ENCODE measurements around the gene CYP3A7. TPM values are rescaled to one million over a fixed set of nuclear protein-coding genes. Genes with fewer than 3 reads are reported as not detected.

The CYP3A7 gene
- total RNA-seq, 4 donors from 2014 or later = 0.26 to 1.7 TPM; not detected in 2

DNA sequence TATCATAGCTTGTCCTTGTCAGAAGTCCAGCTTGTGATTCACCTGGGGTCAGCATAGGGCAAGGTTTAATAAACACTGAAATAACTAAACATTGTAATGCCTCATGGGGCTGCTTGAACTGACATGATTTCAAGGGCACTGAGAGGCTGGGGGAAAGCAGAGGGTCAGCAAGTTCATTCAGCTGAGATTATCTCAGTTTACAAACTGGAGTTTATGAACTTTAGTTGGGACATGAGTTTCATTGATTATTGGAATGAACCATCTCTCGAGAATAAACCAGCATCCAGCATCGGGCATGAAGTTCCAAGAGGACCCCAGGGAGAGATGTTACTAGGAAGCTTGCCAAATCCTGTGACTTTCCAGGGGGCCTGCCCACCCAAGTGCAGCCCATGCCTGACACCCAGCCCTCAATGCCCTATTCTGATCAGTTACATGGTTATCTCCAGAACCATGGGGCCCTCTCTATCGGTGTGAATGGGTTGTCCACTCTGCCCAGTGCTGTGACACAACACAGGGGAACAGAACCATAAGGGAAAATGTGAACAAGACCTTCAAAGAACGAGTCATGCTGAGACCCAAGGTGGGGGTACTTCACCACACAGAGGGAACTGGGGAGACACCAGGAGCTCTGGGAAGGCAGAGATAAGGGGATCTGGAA is 7.9 kb upstream of the CYP3A7 start:
- Histone ChIP-seq H3K27me3 (no peaks in the 10 kb centered on the region), H3K9me3 (no peaks in the 10 kb centered on the region), H3K27ac (no peak overlapping the region), H3K36me3 (no peaks in the 10 kb centered on the region), H3K4me3 (no peak overlapping the region), H3K4me1 (peaks cover 17 to 24% of the 10 kb centered on the region in 2 donors)
- ATAC-seq (no peak), DNase-seq (no peak)
- no peak for TF ChIP-seq POLR2A (IDR thresholded peaks at IDR 0.05)
- TF ChIP-seq, protein P1, sequence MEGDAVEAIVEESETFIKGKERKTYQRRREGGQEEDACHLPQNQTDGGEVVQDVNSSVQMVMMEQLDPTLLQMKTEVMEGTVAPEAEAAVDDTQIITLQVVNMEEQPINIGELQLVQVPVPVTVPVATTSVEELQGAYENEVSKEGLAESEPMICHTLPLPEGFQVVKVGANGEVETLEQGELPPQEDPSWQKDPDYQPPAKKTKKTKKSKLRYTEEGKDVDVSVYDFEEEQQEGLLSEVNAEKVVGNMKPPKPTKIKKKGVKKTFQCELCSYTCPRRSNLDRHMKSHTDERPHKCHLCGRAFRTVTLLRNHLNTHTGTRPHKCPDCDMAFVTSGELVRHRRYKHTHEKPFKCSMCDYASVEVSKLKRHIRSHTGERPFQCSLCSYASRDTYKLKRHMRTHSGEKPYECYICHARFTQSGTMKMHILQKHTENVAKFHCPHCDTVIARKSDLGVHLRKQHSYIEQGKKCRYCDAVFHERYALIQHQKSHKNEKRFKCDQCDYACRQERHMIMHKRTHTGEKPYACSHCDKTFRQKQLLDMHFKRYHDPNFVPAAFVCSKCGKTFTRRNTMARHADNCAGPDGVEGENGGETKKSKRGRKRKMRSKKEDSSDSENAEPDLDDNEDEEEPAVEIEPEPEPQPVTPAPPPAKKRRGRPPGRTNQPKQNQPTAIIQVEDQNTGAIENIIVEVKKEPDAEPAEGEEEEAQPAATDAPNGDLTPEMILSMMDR (IDR thresholded peaks at IDR 0.05 in 4 of 5, conservative IDR thresholded peaks at IDR 0.05 in 1 of 5) = no peak
- intact Hi-C loops (cut with DNase I; ENCODE audit: low total_unique reads) = no loop called here
- in situ Hi-C loops (cut with MboI; ENCODE audit: low sequenced_read_pairs in 4 of 4) = no loop called here

- no peak for TF ChIP-seq POLR2A (IDR thresholded peaks at IDR 0.05)
- TF ChIP-seq, protein P1 (IDR thresholded peaks at IDR 0.05 in 4 of 5, conservative IDR thresholded peaks at IDR 0.05 in 1 of 5) = no peak
Observed at GRCh38 chr7:99741441-99741795, 6.4 kb upstream of the CYP3A7 start.

DNA sequence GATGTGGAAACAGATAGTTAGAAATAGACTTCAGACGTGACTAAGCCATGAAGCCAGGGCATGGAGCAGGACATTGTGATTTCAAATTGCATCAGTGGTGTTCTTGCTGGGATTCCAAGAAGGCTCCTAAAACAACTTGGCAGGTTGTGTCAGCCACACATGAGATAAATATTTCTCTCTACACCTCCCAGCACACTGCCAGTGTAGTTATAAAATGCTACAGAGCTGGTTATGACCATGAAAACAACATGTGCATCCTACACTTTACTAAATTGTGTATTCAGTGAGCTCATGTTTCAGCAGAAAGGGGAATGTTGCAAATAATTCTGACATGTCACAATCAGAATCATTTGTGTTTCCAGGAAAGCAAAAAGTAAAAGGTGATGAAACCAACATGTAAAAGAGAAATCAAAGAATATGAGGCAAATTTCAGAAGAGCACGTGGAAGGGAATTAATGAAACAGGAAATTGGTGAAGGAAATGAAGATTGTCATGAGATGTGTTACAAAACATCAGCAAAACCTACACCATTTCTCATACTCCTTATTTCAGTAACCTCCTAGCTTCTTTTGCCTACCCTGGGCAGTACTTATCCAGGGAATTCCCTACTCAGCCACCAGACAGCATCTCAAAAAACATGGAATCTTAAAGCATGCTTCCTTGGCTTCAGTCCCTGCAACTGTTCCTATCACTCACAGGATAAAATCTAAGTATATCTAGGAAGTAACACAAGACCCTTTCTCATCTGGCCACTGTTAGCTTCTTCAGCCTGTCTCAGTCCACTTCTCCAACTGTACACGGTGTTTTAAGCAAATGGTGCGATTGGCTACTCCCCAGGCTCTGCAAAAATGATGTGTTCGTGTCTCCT is 5.8 kb upstream of the CYP3A7 start:
- no peak overlapping the region for H3K4me3 ChIP-seq
- peaks cover 24 to 30% of the 10 kb centered on the region in 2 donors for H3K4me1 ChIP-seq
- in situ Hi-C loops (cut with MboI; ENCODE audit: low sequenced_read_pairs in 4 of 4) (no loop called here), intact Hi-C loops (cut with DNase I; ENCODE audit: low total_unique reads) (loop anchor here (1.0 to 2.0 kb wide), 2 partner anchors 22 to 48 kb away; no protein-coding TSS in a partner anchor)
- H3K36me3 ChIP-seq = no peaks in the 10 kb centered on the region
- peak overlapping the region; percentile 78 to 84 (median 80) for H3K27ac ChIP-seq
- ATAC-seq = peak; percentile 97 to 98
- DNase-seq = peak; percentile 67 to 79
- TF ChIP-seq POLR2A (IDR thresholded peaks at IDR 0.05) = no peak
- TF ChIP-seq, protein P1 (IDR thresholded peaks at IDR 0.05 in 4 of 5, conservative IDR thresholded peaks at IDR 0.05 in 1 of 5) = no peak
- H3K27me3 ChIP-seq = no peaks in the 10 kb centered on the region
- H3K9me3 ChIP-seq = no peaks in the 10 kb centered on the region

More at GRCh38 chr7:99741441-99741795, 6.4 kb upstream of the CYP3A7 start:
- H3K4me1 ChIP-seq = peaks cover 24 to 30% of the 10 kb centered on the region in 2 donors
- no peak overlapping the region for H3K4me3 ChIP-seq
- in situ Hi-C loops (cut with MboI; ENCODE audit: low sequenced_read_pairs in 4 of 4) (no loop called here), intact Hi-C loops (cut with DNase I; ENCODE audit: low total_unique reads) (loop anchor here (2.0 kb wide), 1 partner anchor 47 kb away; no protein-coding TSS in a partner anchor)
- no peaks in the 10 kb centered on the region for H3K36me3 ChIP-seq
- H3K27ac ChIP-seq = peak overlapping the region; percentile 78 to 84 (median 80)
- DNase-seq (no peak), ATAC-seq (no peak)
- no peaks in the 10 kb centered on the region for H3K27me3 ChIP-seq
- no peaks in the 10 kb centered on the region for H3K9me3 ChIP-seq

GRCh38 chr7:99739699-99740572 is 4.9 kb upstream of the CYP3A7 start:
- in situ Hi-C loops (cut with MboI; ENCODE audit: low sequenced_read_pairs in 4 of 4) (no loop called here), intact Hi-C loops (cut with DNase I; ENCODE audit: low total_unique reads) (loop anchor here (1.0 to 5.0 kb wide), 3 partner anchors 23 to 178 kb away; no protein-coding TSS in a partner anchor)
- DNase-seq = peak in 1 of 2 donors; percentile 18
- H3K4me3 ChIP-seq = no peak overlapping the region
- TF ChIP-seq POLR2A (IDR thresholded peaks at IDR 0.05) = no peak
- TF ChIP-seq, protein P1 (IDR thresholded peaks at IDR 0.05 in 4 of 5, conservative IDR thresholded peaks at IDR 0.05 in 1 of 5) = no peak
- no peaks in the 10 kb centered on the region for H3K27me3 ChIP-seq
- peaks cover 24 to 30% of the 10 kb centered on the region in 2 donors for H3K4me1 ChIP-seq
- H3K36me3 ChIP-seq = no peaks in the 10 kb centered on the region
- H3K27ac ChIP-seq = peak overlapping the region; percentile 78 to 84 (median 80)
- no peaks in the 10 kb centered on the region for H3K9me3 ChIP-seq
- ATAC-seq = peak in 1 of 2 donors; percentile 45
